Activated naive CD4-positive, alpha-beta T cell treated with anti-CD3 and anti-CD28 coated beads for 36 hours (primary cell): ENCODE measurements around the gene GARIN6. TPM values are rescaled to one million over a fixed set of nuclear protein-coding genes. Genes with fewer than 3 reads are reported as not detected.
"Not testable (repeated sequence)": the region's sequence is repeated elsewhere in the genome, so short reads cannot be mapped to it uniquely, and the experiment has no call there.

Experiments used
- CTCF ChIA-PET: fragments of 350-600 bp; sonication (Branson Sonifier 250); formaldehyde crosslinking; loops from one replicate; lab custom pipeline; 2021; ENCODE audit warnings: antibody characterized with exemption; lab: Charles Lee
- DNase-seq: peaks from one replicate; pipeline ENCODE4 v3.0.0-alpha.2; 2020
- H3K27ac Mint-ChIP-seq: one replicate; pipeline ENCODE4 v1.8.0; 2021; ENCODE audit warnings: mild to moderate bottlenecking, mixed read lengths
- H3K27me3 Mint-ChIP-seq: one replicate; pipeline ENCODE4 v1.8.0; 2021; ENCODE audit warnings: low read depth, mixed read lengths
- H3K36me3 Mint-ChIP-seq: one replicate; pipeline ENCODE4 v1.8.0; 2021; ENCODE audit warnings: low read depth, mixed read lengths
- H3K4me1 Mint-ChIP-seq: one replicate; pipeline ENCODE4 v1.8.0; 2021; ENCODE audit warnings: low read depth, mixed read lengths
- H3K4me3 Mint-ChIP-seq: one replicate; pipeline ENCODE4 v1.8.0; 2021; ENCODE audit warnings: mild to moderate bottlenecking, moderate library complexity, mixed read lengths
- H3K9me3 Mint-ChIP-seq: one replicate; pipeline ENCODE4 v1.8.0; 2021; ENCODE audit warnings: mixed read lengths
- intact Hi-C: fragments of 100-400 bp; cut with micrococcal nuclease; formaldehyde crosslinking; loops from one replicate; pipeline ENCODE4 v1.15.1; 2023
- total RNA-seq, 2 experiments: library from RNA; stranded (reverse); gene quantifications; one replicate each; pipeline ENCODE4 v1.2.3, GENCODE V29; 2021

Gene GARIN6
- total RNA-seq = not detected

DNA sequence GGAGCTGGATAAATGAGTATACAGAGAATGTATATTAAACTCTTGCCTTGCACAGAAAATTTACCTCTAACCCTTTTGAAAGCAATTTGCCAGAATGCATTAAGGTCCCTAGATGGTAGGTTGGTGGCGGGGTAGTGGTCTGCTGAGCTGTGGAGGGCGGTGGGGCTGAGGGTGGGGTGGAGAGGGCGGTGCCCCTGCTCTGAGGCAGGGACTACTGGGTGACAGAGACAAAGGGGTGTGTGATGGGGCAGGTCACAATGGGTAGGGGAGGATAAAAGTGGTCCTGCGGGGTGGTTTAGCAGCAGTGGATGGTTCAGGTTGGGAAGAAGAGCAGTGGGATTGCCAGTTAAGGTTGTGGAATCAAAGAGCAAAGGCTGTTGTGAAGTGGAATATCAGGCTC, at the start of gene GARIN6:
GARIN6 (plus strand) TSS at position 301 of the 400 bp plus-strand sequence. CDS start 422 bp downstream, outside the sequence.
- CTCF ChIA-PET = no interaction called here
- H3K27ac Mint-ChIP-seq = no peak within 1 kb of the TSS
- no peaks in the 10 kb centered on the region for H3K36me3 Mint-ChIP-seq
- no peak within 1 kb of the TSS for H3K4me3 Mint-ChIP-seq
- intact Hi-C loops = no loop called here
- no peaks in the 10 kb centered on the region for H3K27me3 Mint-ChIP-seq
- no peak for DNase-seq
- no peaks in the 10 kb centered on the region for H3K9me3 Mint-ChIP-seq
- no peaks in the 10 kb centered on the region for H3K4me1 Mint-ChIP-seq

DNA sequence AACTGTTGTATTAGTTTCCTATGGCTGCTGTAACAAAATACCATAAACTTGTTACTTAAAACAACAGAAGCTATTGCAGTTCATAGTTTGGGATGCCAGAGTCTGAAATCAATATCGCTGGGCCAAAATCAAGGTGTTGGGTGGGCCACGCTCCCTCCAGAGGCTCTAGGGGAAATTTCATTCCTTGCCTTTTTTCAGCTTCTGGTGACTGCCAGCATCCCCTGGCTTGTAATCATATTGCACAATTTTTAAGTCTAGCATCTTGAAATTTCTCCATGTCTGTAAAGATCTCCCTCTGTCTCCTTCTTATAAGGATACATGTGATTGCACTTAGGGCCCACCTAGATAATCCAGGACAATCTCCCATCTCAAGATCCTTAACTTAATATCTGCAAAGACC, 48.8 kb upstream of the GARIN6 start:
- DNase-seq = no peak
- intact Hi-C loops = no loop called here
- Mint-ChIP-seq H3K36me3 (no peaks in the 10 kb centered on the region), H3K27ac (no peak overlapping the region), H3K4me3 (no peak overlapping the region), H3K4me1 (no peaks in the 10 kb centered on the region), H3K9me3 (peaks cover 2% of the 10 kb centered on the region), H3K27me3 (no peaks in the 10 kb centered on the region)
- CTCF ChIA-PET = no interaction called here

DNA sequence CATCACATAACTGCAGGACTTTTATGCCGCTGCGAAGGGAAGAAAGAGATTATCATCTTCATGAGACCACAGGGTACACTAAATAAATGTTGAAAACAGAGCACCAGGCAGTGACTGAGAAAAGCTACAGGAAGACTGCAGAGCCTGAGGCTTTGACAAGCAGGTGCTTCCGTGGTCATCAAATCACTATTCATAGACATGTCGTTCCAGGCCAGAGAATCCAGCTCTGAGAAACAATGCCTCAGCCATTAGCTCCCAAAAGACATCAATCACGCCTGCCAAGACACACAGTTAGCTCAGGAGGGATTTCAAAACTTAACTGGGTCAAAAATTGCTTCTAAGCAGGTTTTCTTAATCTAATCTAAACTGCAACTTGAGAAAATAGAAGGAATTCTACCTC, 47.2 kb upstream of the GARIN6 start:
- Mint-ChIP-seq H3K4me3 (no peak overlapping the region), H3K27me3 (no peaks in the 10 kb centered on the region), H3K4me1 (no peaks in the 10 kb centered on the region), H3K36me3 (no peaks in the 10 kb centered on the region), H3K9me3 (peaks cover 2% of the 10 kb centered on the region), H3K27ac (no peak overlapping the region)
- no peak for DNase-seq
- intact Hi-C loops = no loop called here
- CTCF ChIA-PET = no interaction called here

DNA sequence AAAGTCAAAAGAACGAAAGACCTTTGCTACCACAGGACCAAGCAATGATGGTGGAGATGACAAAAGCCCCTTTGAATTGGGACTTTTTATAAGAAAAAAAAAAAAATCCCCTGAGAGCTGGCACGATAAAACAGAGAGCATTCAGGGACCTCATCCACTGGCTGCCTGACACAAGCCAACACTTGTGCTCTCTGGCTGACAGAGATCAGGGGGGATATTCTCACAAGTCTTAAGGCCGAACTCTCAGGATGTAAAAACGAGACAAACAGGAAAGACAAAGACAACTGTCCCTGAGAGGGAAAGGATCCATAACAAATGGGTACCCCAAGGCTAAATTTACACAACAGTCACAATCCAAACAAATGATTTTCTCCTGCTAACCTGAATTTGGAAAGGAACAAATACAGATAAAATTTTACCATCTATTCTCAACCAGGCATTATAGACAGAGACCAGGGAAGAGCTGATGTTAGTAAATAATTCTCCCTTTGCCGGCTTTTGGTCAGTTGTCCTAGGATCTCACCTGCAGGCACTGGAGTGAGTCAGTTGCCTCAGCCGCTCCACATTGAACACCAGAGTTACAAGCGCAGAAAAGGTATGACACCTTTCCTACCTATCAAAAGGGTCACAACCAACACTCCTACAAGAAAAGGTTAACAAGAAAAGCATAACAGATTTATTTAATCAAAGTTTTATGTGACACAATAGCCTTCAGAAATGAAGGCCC, 37.9 kb upstream of the GARIN6 start:
- Mint-ChIP-seq H3K27me3 (no peaks in the 10 kb centered on the region), H3K27ac (no peak overlapping the region), H3K4me1 (no peaks in the 10 kb centered on the region), H3K36me3 (no peaks in the 10 kb centered on the region), H3K4me3 (no peak overlapping the region), H3K9me3 (peaks cover 3% of the 10 kb centered on the region)
- intact Hi-C loops = no loop called here
- DNase-seq = no peak
- CTCF ChIA-PET = no interaction called here

DNA sequence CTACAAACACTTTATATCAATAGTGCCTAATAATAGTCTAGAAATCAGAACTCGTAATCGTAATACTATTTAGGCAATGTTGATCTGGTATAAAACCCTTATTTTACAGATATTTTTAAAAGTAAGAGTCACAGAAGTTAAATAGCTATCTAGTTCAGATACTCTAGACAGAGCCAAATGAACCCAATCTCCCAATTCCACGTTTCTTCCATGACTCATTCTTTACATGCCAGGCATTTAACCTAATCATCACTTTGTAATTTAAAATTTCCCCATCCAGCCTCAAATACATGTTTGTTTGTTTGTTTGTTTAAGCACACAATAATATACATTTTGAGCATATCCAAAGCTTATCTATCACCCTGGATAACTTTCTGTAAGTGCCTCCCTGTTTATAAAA, 36.4 kb upstream of the GARIN6 start:
- H3K27ac Mint-ChIP-seq = no peak overlapping the region
- H3K27me3 Mint-ChIP-seq = no peaks in the 10 kb centered on the region
- DNase-seq = no peak
- peaks cover 6% of the 10 kb centered on the region for H3K9me3 Mint-ChIP-seq
- no peaks in the 10 kb centered on the region for H3K4me1 Mint-ChIP-seq
- CTCF ChIA-PET = no interaction called here
- H3K4me3 Mint-ChIP-seq = no peak overlapping the region
- no peaks in the 10 kb centered on the region for H3K36me3 Mint-ChIP-seq
- intact Hi-C loops = no loop called here

DNA sequence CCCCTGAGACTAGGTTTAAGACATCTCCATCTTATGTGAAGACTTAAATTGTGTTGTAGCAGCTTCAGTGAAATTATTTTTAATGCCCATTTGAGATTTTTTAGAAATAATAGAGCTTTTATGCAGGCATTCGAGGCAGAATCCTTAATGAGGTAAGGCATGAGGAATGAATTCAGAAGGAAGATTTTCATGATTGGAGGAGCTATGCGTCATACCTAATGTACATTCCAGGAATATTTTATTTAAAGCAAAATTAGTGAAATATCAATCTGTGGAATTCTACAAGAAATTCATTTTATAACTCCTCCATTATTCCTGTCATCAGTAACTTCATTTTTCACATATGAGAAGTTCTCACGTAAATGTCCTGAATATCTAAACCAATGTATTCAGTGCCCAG, 36.0 kb upstream of the GARIN6 start:
- intact Hi-C loops = no loop called here
- no peak overlapping the region for H3K4me3 Mint-ChIP-seq
- H3K36me3 Mint-ChIP-seq = no peaks in the 10 kb centered on the region
- H3K4me1 Mint-ChIP-seq = no peaks in the 10 kb centered on the region
- no peak overlapping the region for H3K27ac Mint-ChIP-seq
- no peak for DNase-seq
- H3K9me3 Mint-ChIP-seq = peaks cover 6% of the 10 kb centered on the region
- CTCF ChIA-PET = no interaction called here
- no peaks in the 10 kb centered on the region for H3K27me3 Mint-ChIP-seq

DNA sequence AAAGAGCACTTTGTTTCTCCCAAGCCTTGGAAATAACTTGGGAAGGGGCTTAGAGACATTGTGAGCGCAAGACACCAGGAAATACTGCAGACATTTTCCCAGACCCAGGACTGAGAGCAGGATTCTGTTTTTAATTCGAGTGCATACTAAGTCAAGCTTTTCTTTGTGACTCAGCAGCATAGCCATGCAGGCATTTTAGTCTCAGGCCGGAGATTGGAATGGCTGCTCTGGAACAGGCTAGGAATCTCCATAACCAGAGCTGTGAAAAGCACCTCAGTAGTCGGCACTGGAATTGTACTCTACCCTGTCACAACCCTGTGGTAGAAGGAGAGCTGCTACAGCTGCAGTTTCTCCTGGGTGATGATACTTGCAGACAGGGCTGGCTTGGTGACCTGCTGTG, 28.9 kb upstream of the GARIN6 start:
- Mint-ChIP-seq H3K4me3 (no peak overlapping the region), H3K4me1 (no peaks in the 10 kb centered on the region), H3K27ac (no peak overlapping the region), H3K9me3 (peaks cover 16% of the 10 kb centered on the region), H3K27me3 (no peaks in the 10 kb centered on the region), H3K36me3 (no peaks in the 10 kb centered on the region)
- DNase-seq = no peak
- intact Hi-C loops = no loop called here
- CTCF ChIA-PET = interaction anchor here (1.1 kb wide), 1 partner anchor 15 kb away, joined by 3 read pairs; no protein-coding TSS in a partner anchor

DNA sequence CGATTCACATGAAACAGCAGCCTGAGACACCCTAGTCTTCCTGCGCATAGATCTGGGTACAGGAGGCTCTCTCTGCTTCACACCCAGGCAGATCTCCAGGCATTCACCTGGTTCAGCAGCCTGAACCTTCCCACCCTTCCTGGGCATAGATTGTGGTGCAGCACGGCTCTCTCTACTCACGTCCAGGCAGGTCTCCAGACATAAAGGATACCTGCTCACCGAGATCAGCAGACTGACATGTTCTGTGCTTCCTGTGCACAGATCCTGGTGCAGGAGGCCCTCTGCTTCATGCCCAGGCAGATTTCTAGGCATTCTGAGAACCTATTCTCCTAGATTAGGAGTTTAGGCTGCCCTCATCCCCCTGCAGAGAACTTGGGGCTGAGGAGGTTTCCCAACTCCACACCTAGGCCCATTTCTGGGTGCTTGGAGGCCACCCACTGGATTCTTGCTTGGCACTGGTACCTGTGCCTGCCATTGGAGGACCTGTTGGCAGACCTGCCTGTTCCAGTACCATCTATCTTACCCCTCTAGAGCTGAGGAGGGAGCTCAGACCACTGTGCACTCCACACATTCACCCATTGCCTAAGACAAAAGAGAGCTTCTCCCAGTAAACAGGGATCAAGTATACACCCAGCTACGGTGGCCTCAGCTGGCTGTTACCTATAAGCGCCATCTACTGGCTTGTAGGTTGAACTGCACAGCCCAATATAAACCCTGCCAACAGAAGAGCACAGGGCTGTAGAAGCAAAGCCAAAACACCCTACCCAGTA, 28.0 kb upstream of the GARIN6 start:
- no peak overlapping the region for H3K27ac Mint-ChIP-seq
- intact Hi-C loops = loop anchor here (1.0 to 2.0 kb wide), 2 partner anchors 233 to 576 kb away; no protein-coding TSS in a partner anchor
- no peak overlapping the region for H3K4me3 Mint-ChIP-seq
- H3K36me3 Mint-ChIP-seq = no peaks in the 10 kb centered on the region
- CTCF ChIA-PET = interaction anchor here (0.7 to 1.5 kb wide), 2 partner anchors 261 to 575 kb away, joined by 3 to 8 read pairs; no protein-coding TSS in a partner anchor
- H3K27me3 Mint-ChIP-seq = no peaks in the 10 kb centered on the region
- no peaks in the 10 kb centered on the region for H3K4me1 Mint-ChIP-seq
- H3K9me3 Mint-ChIP-seq = peaks cover 16% of the 10 kb centered on the region
- no peak for DNase-seq

DNA sequence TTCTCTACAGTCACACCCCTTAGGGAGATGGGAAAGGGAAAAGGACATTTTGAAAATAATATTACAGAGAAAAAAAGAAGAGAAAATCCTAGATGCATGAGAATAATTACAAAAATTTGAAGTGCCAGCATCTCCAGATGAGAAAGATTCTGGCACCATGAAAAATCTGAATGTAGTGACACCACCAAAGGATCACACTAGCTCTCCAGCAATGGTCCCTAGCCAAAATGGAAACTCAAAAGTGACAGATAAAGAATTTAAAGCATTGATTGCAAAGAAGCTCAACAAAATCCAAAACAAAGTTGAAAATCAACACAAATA, 27.4 kb upstream of the GARIN6 start:
- no peak for DNase-seq
- no peaks in the 10 kb centered on the region for H3K4me1 Mint-ChIP-seq
- CTCF ChIA-PET = interaction anchor here (0.6 to 1.5 kb wide), 2 partner anchors 44 to 576 kb away, joined by 5 to 8 read pairs; no protein-coding TSS in a partner anchor
- peaks cover 16% of the 10 kb centered on the region for H3K9me3 Mint-ChIP-seq
- H3K27ac Mint-ChIP-seq = no peak overlapping the region
- H3K4me3 Mint-ChIP-seq = no peak overlapping the region
- H3K27me3 Mint-ChIP-seq = no peaks in the 10 kb centered on the region
- intact Hi-C loops = loop anchor here (1.0 to 2.0 kb wide), 2 partner anchors 233 to 577 kb away; no protein-coding TSS in a partner anchor
- no peaks in the 10 kb centered on the region for H3K36me3 Mint-ChIP-seq

DNA sequence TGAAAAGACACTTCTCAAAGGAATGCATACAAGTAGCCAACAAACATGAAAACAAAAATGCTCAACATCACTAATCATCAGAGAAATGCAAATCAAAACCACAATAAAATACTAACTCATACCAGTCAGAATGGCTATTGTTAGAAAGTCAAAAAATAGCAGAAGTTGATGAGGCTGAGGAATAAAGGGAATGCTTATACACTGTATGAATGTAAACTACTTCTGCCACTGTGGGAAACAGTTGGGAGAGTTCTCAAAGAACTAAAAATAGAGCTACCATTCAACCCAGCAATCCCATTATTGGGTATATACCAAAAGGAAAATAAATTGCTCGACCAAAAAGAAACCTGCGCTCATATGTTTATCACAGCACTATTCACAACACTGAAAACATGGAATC, 23.0 kb upstream of the GARIN6 start:
- H3K27me3 Mint-ChIP-seq, H3K4me1 Mint-ChIP-seq, H3K27ac Mint-ChIP-seq, H3K4me3 Mint-ChIP-seq, DNase-seq, H3K36me3 Mint-ChIP-seq, intact Hi-C loops, CTCF ChIA-PET: not testable (repeated sequence)
- H3K9me3 Mint-ChIP-seq = peaks cover 12% of the 10 kb centered on the region

DNA sequence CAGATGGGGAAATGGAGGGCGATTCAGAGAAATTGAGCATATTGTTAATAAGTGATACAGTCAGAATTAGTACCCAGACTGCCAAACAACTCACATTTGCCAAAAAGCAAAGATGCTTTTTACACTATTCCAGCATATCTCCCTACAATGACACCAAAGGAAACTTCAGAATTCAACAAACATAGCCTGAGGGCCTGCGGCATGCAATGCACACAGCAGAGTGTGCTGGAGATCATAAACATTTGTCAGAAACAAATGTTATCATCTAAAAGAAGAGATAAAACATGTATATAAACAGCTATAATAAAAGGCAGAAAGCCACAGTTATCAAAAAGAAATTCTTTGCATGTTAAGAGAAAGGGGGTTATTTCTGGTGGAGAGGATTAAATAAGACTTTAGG, 20.1 kb upstream of the GARIN6 start:
- intact Hi-C loops = no loop called here
- no peaks in the 10 kb centered on the region for H3K36me3 Mint-ChIP-seq
- DNase-seq = no peak
- H3K9me3 Mint-ChIP-seq = peaks cover 3% of the 10 kb centered on the region
- H3K27me3 Mint-ChIP-seq = no peaks in the 10 kb centered on the region
- H3K27ac Mint-ChIP-seq = no peak overlapping the region
- CTCF ChIA-PET = no interaction called here
- H3K4me3 Mint-ChIP-seq = no peak overlapping the region
- H3K4me1 Mint-ChIP-seq = no peaks in the 10 kb centered on the region

DNA sequence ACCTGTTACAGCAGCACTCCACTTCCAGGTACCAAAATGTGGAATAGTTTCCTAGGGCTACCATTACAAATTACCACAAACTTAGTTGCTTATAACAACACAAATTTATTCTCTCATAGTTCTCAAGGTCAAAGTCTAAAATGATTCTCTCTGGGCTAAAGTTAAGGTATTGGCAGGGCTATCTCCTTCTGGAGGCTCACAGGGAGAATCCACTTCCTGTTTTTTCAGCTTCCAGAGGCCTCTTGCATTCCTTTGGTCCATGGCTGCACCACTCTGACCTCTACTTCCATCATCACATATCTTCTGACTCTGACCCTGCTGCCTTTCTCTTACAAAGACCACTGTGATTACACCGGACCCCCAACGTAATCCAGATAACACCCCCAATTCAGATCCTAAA, 2.9 kb upstream of the GARIN6 start:
- Mint-ChIP-seq H3K9me3 (no peaks in the 10 kb centered on the region), H3K27me3 (no peaks in the 10 kb centered on the region), H3K27ac (no peak overlapping the region), H3K36me3 (no peaks in the 10 kb centered on the region), H3K4me3 (no peak overlapping the region), H3K4me1 (no peaks in the 10 kb centered on the region)
- CTCF ChIA-PET = no interaction called here
- intact Hi-C loops = no loop called here
- DNase-seq = no peak

DNA sequence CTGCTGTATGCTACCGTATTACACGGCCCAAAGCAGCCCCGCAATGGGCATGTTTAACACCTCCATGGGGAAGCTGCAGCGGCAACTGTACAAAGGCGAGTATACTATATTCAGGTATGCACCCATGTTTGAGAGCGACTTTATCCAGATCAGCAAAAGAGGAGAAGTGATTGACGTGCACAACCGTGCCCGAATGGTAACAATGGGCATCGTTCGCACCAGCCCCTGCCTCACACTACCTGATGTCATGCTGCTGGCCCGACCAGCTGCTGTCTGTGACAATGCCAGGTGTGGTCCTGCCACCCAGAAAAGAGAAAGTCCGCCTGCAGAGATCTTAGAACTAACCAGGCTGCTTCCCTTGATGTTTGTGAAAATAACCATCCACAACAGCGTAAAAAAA, 630 bp downstream of the GARIN6 start:
- Mint-ChIP-seq H3K4me3 (no peak overlapping the region), H3K9me3 (no peaks in the 10 kb centered on the region), H3K4me1 (no peaks in the 10 kb centered on the region), H3K36me3 (no peaks in the 10 kb centered on the region), H3K27ac (no peak overlapping the region), H3K27me3 (no peaks in the 10 kb centered on the region)
- intact Hi-C loops = no loop called here
- no peak for DNase-seq
- CTCF ChIA-PET = no interaction called here
